ENCODE data around the gene SUDS3. TPM values are rescaled to one million over a fixed set of nuclear protein-coding genes. Genes with fewer than 3 reads are reported as not detected.
A peak's percentile ranks its signal among the peaks of the same experiment; 100 is the strongest.
"Not testable (repeated sequence)": the region's sequence is repeated elsewhere in the genome, so short reads cannot be mapped to it uniquely, and the experiment has no call there.

SUDS3 gene
- total and polyA plus RNA-seq, 4 donors: 10.9 to 106 (median 17.8) TPM

DNA sequence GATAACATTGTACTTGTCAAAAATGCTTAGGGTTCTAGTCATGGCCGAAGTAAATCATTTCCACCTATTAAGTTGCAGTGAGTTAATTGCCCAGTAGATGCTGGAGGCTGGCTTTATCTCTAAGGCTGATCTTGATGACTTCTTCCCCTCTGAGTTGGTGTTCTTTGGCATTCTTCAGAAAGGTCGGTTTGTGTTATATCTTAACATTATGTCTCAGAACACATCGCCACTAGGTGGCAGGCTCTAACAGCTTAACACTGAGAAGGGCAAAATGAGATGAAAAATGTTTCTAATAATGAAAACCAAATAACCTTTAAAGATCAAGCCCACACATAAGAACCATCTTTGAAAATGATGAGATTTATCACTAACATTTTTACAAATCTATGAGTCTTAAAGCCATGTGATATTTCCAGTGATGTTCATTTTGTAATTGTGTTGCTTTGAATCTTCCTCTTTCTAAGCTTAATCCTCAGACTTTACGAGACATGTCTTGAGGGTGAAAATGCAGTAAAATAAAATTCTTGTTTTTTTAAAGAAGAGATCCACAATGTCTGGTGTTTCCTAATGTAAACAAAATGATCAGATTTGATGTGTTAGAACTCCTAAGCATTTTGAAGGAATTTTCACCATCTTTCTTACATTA, 28.6 kb downstream of the SUDS3 start:
- Histone ChIP-seq H3K4me3 (no peak overlapping the region), H3K36me3 (ENCODE audit: control insufficient read depth in 4 of 4, insufficient read depth in 4 of 4, low read length in 4 of 4) (peaks cover 20 to 37% (median 27%) of the 10 kb centered on the region in 4 donors), H3K9me3 (ENCODE audit: control insufficient read depth in 4 of 4, insufficient read depth in 3 of 4, low read length in 3 of 4) (no peaks in the 10 kb centered on the region), H3K9ac (ENCODE audit: insufficient read depth in 1 of 2, low read length in 2 of 2) (no peak overlapping the region), H3K27ac (ENCODE audit: low read depth in 1 of 2, low read length in 1 of 2) (no peak overlapping the region), H3K4me1 (ENCODE audit: control insufficient read depth in 5 of 5, insufficient read depth in 5 of 5, low read length in 5 of 5) (no peaks in the 10 kb centered on the region), H3K27me3 (ENCODE audit: control insufficient read depth in 3 of 3, insufficient read depth in 3 of 3, low read length in 2 of 3) (no peaks in the 10 kb centered on the region)
- TF ChIP-seq, protein P1, sequence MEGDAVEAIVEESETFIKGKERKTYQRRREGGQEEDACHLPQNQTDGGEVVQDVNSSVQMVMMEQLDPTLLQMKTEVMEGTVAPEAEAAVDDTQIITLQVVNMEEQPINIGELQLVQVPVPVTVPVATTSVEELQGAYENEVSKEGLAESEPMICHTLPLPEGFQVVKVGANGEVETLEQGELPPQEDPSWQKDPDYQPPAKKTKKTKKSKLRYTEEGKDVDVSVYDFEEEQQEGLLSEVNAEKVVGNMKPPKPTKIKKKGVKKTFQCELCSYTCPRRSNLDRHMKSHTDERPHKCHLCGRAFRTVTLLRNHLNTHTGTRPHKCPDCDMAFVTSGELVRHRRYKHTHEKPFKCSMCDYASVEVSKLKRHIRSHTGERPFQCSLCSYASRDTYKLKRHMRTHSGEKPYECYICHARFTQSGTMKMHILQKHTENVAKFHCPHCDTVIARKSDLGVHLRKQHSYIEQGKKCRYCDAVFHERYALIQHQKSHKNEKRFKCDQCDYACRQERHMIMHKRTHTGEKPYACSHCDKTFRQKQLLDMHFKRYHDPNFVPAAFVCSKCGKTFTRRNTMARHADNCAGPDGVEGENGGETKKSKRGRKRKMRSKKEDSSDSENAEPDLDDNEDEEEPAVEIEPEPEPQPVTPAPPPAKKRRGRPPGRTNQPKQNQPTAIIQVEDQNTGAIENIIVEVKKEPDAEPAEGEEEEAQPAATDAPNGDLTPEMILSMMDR (IDR thresholded peaks at IDR 0.05; ENCODE audit: control extremely low read depth, extremely low read depth): peak; percentile 49
- DNase-seq: peak; percentile 43 to 65 (median 60)
- no peak for ATAC-seq (ENCODE audit: insufficient read depth, low FRiP score)
- 39 to 43% methylated on average over 4 of the region's 4 CpGs for WGBS, 2 donors

- H3K9me3 ChIP-seq (ENCODE audit: control insufficient read depth in 4 of 4, insufficient read depth in 3 of 4, low read length in 3 of 4); H3K4me3 ChIP-seq; H3K9ac ChIP-seq (ENCODE audit: insufficient read depth in 1 of 2, low read length in 2 of 2); H3K27ac ChIP-seq (ENCODE audit: low read depth in 1 of 2, low read length in 1 of 2); H3K27me3 ChIP-seq (ENCODE audit: control insufficient read depth in 3 of 3, insufficient read depth in 3 of 3, low read length in 2 of 3); ATAC-seq (ENCODE audit: insufficient read depth, low FRiP score); DNase-seq: not testable (repeated sequence)
- WGBS, 2 donors: 95 to 96% methylated on average over 8 of the region's 8 CpGs
- peaks cover 20 to 46% (median 25%) of the 10 kb centered on the region in 4 donors for H3K36me3 ChIP-seq (ENCODE audit: control insufficient read depth in 4 of 4, insufficient read depth in 4 of 4, low read length in 4 of 4)
- H3K4me1 ChIP-seq (ENCODE audit: control insufficient read depth in 5 of 5, insufficient read depth in 5 of 5, low read length in 5 of 5): peaks cover 0 to 17% (median 0%) of the 10 kb centered on the region in 5 donors
Measured at GRCh38 chr12:118408241-118408640, 31.9 kb downstream of the SUDS3 start.

DNA sequence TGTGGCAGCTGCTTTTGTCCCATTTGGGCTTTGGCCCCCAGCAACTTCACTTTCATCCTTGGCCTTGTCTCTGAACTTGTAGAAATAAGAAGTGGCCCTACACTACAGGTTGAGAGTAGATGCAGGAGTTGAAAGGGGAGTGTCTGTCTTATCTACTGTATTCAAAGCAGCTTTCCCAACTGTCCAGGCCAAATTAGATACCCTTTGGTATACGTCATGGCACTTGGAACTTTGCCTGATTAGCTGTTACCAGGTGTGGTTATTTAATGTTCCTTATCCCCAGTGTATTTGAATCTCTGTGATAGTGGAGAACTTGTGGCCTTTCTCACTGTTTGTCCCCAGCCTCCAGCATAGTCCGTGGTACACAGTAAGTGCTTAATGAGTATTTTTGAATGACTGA, 33.5 kb downstream of the SUDS3 start:
- no peaks in the 10 kb centered on the region for H3K9me3 ChIP-seq (ENCODE audit: control insufficient read depth in 4 of 4, insufficient read depth in 3 of 4, low read length in 3 of 4)
- no peak overlapping the region for H3K9ac ChIP-seq (ENCODE audit: insufficient read depth in 1 of 2, low read length in 2 of 2)
- DNase-seq (no peak), ATAC-seq (ENCODE audit: insufficient read depth, low FRiP score) (no peak)
- no peak overlapping the region for H3K4me3 ChIP-seq
- WGBS, 2 donors: 81 to 87% methylated on average over 2 of the region's 2 CpGs
- H3K36me3 ChIP-seq (ENCODE audit: control insufficient read depth in 4 of 4, insufficient read depth in 4 of 4, low read length in 4 of 4): peaks cover 26 to 43% (median 31%) of the 10 kb centered on the region in 4 donors
- H3K4me1 ChIP-seq (ENCODE audit: control insufficient read depth in 5 of 5, insufficient read depth in 5 of 5, low read length in 5 of 5): peaks cover 0 to 17% (median 0%) of the 10 kb centered on the region in 5 donors
- H3K27me3 ChIP-seq (ENCODE audit: control insufficient read depth in 3 of 3, insufficient read depth in 3 of 3, low read length in 2 of 3): no peaks in the 10 kb centered on the region
- H3K27ac ChIP-seq (ENCODE audit: low read depth in 1 of 2, low read length in 1 of 2): no peak overlapping the region
- TF ChIP-seq, protein P1 (IDR thresholded peaks at IDR 0.05; ENCODE audit: control extremely low read depth, extremely low read depth): no peak

- Histone ChIP-seq H3K27ac (ENCODE audit: low read depth in 1 of 2, low read length in 1 of 2) (no peak overlapping the region), H3K4me3 (no peak overlapping the region), H3K9me3 (ENCODE audit: control insufficient read depth in 4 of 4, insufficient read depth in 3 of 4, low read length in 3 of 4) (no peaks in the 10 kb centered on the region), H3K9ac (ENCODE audit: insufficient read depth in 1 of 2, low read length in 2 of 2) (no peak overlapping the region), H3K27me3 (ENCODE audit: control insufficient read depth in 3 of 3, insufficient read depth in 3 of 3, low read length in 2 of 3) (no peaks in the 10 kb centered on the region), H3K4me1 (ENCODE audit: control insufficient read depth in 5 of 5, insufficient read depth in 5 of 5, low read length in 5 of 5) (peaks cover 0 to 3% (median 0%) of the 10 kb centered on the region in 5 donors), H3K36me3 (ENCODE audit: control insufficient read depth in 4 of 4, insufficient read depth in 4 of 4, low read length in 4 of 4) (peaks cover 18 to 30% (median 26%) of the 10 kb centered on the region in 4 donors)
- DNase-seq: no peak
- no peak for ATAC-seq (ENCODE audit: insufficient read depth, low FRiP score)
- TF ChIP-seq, protein P1 (IDR thresholded peaks at IDR 0.05; ENCODE audit: control extremely low read depth, extremely low read depth): no peak
- whole genome bisulfite sequencing, 2 donors: 92 to 97% methylated on average over 3 of the region's 3 CpGs
Measured at GRCh38 chr12:118417942-118418341, 41.6 kb downstream of the SUDS3 start.
